Right cardiac atrium (tissue), 5 donors: ENCODE results near the gene KCNQ1. TPM values are rescaled to one million over a fixed set of nuclear protein-coding genes. Genes with fewer than 3 reads are reported as not detected.

Experiments used
- ATAC-seq, 2 donors: fragments of 200-7000 bp; cut with Tn5 transposase; one replicate each; pipeline versions ENCODE4 v1.8.0 to v1.9.1; 2020; ENCODE audit warnings: moderate library complexity in 2 of 2, mild to moderate bottlenecking in 1 of 2
- DNase-seq, 3 donors: peaks; one replicate each; pipeline ENCODE4 v3.0.0-alpha.2; 2020
- H3K27ac ChIP-seq: one replicate; pipeline ENCODE4 v1.5.1; 2013; ENCODE audit warnings: mild to moderate bottlenecking, low read length, control low read depth, moderate library complexity
- H3K27me3 ChIP-seq: one replicate; pipeline ENCODE4 v1.6.1; 2013; ENCODE audit not compliant: control insufficient read depth, insufficient read depth
- H3K4me1 ChIP-seq: one replicate; pipeline ENCODE4 v1.6.1; 2013; ENCODE audit warnings: low read length; ENCODE audit not compliant: control insufficient read depth, insufficient read depth
- H3K4me3 ChIP-seq: one replicate; pipeline ENCODE4 v1.5.1; 2013; ENCODE audit warnings: low read length, control low read depth
- H3K9me3 ChIP-seq: one replicate; pipeline ENCODE4 v1.6.1; 2013; ENCODE audit warnings: low read length; ENCODE audit not compliant: control insufficient read depth
- WGBS: extraction: QIAGEN DNeasy Blood & Tissue Kit; methylation state at CpG from one replicate; pipeline ENCODE4 v1.1.7; 2013; 5-methylcytosine and 5-hydroxymethylcytosine counted together
- intact Hi-C, 4 donors: fragments of 100-400 bp; cut with DNase I; formaldehyde crosslinking; loops; one replicate each; pipeline versions ENCODE4 v1.11.0 to v1.14.0; 2022 to 2023
- polyA plus RNA-seq: library from polyadenylated mRNA; stranded (reverse); fragments of 200-250 nt; gene quantifications from one replicate; pipeline ENCODE4 v1.2.3, GENCODE V29; 2013
- total RNA-seq, 4 donors: library from RNA; stranded (reverse); fragmentation: NEBNext Ultra II Directional; extraction: Animal tissue kit (Norgen Biotek cat#: 25700); gene quantifications; one replicate each; pipeline ENCODE4 v1.2.1, GENCODE V29; 2021
- donor health status: healthy with polysubstance abuse.
- donor health status: DM: no; HTN: yes; CAD: no.
- donor health status: DM: no; HTN: no; CAD: no.
- donor health status: DM: no; HTN: yes; CAD: no; lungs with severe emphysema.
- donor health status: DM: yes; HTN: yes; CAD: no.

KCNQ1 gene
- total and polyA plus RNA-seq, 5 donors = 36.4 to 46.8 (median 37.7) TPM

GRCh38 chr11:2679011-2679676 lies 234.3 kb downstream of the KCNQ1 start:
- H3K27ac ChIP-seq = no peak overlapping the region
- DNase-seq = no peak
- 96% methylated on average over 2 of the region's 2 CpGs for WGBS
- H3K9me3 ChIP-seq = no peaks in the 10 kb centered on the region
- peaks cover 2% of the 10 kb centered on the region for H3K4me1 ChIP-seq
- intact Hi-C loops = no loop called here
- no peak overlapping the region for H3K4me3 ChIP-seq
- ATAC-seq = no peak
- no peaks in the 10 kb centered on the region for H3K27me3 ChIP-seq

GRCh38 chr11:2681408-2682145 lies 236.8 kb downstream of the KCNQ1 start:
- no peak overlapping the region for H3K27ac ChIP-seq
- intact Hi-C loops = no loop called here
- no peaks in the 10 kb centered on the region for H3K4me1 ChIP-seq
- DNase-seq (no peak), ATAC-seq (no peak)
- H3K27me3 ChIP-seq = no peaks in the 10 kb centered on the region
- H3K4me3 ChIP-seq = no peak overlapping the region
- WGBS = 78% methylated on average over 5 of the region's 5 CpGs
- no peaks in the 10 kb centered on the region for H3K9me3 ChIP-seq

- Histone ChIP-seq H3K27me3 (no peaks in the 10 kb centered on the region), H3K9me3 (no peaks in the 10 kb centered on the region), H3K4me1 (peaks cover 7% of the 10 kb centered on the region), H3K27ac (no peak overlapping the region), H3K4me3 (no peak overlapping the region)
- WGBS = 89% methylated on average over 4 of the region's 4 CpGs
- intact Hi-C loops = no loop called here
- DNase-seq (no peak), ATAC-seq (no peak)
Measured at GRCh38 chr11:2683806-2684205, 239.0 kb downstream of the KCNQ1 start.

- Histone ChIP-seq H3K27me3 (no peaks in the 10 kb centered on the region), H3K27ac (no peak overlapping the region), H3K4me3 (no peak overlapping the region), H3K4me1 (peaks cover 7% of the 10 kb centered on the region), H3K9me3 (no peaks in the 10 kb centered on the region)
- DNase-seq (no peak), ATAC-seq (no peak)
- intact Hi-C loops = no loop called here
- WGBS = 91% methylated on average over 1 of the region's 1 CpG
Measured at GRCh38 chr11:2684581-2684980, 239.8 kb downstream of the KCNQ1 start.

GRCh38 chr11:2685051-2685450 lies 240.2 kb downstream of the KCNQ1 start:
- Histone ChIP-seq H3K27me3 (no peaks in the 10 kb centered on the region), H3K27ac (no peak overlapping the region), H3K4me1 (peaks cover 10% of the 10 kb centered on the region), H3K4me3 (no peak overlapping the region), H3K9me3 (no peaks in the 10 kb centered on the region)
- ATAC-seq = no peak
- 84% methylated on average over 6 of the region's 6 CpGs for WGBS
- intact Hi-C loops = no loop called here
- DNase-seq = no peak

GRCh38 chr11:2685566-2686359 lies 241.0 kb downstream of the KCNQ1 start:
- H3K4me1 ChIP-seq = peaks cover 13% of the 10 kb centered on the region

DNA sequence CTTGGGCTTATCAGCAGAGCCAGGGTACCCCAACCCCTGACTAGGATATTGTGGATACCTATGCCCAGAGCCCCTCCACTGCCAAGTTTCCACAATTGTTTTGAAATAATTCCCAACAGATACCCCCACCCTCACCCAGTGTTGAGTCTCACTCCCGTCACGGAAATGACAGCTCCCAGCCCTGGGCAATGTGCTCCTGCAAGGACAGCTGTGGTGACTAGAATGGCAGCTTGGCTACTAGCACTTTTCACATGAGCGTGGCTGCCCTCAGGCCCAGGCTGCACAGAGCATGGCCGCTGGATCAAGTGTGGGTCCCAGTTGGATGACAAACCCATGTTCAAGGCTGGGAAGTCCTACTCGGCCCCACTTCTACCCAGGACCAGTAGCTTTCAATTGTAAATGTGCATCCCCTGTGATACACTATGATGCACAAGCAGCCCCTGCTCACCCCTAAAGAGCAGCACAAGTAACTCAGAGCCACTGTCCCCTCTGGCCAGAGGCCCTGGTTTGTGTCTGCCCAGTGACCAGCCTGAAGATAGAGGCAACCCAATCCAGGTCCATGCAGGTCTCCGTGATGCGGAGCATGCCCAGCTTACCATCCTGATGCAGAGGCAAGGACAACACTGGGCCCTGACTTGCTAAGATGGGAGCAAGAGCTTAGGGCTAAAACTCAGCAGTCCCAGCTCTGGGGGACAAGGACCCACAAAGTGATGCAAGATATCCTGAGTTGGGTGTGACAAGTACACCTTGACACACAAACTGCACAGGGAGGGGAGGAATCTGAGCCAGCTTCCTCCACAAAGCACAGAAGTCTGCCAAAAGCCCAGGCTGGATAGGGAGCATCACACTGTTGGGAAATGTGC lies 241.8 kb downstream of the KCNQ1 start:
- no peaks in the 10 kb centered on the region for H3K9me3 ChIP-seq
- intact Hi-C loops = no loop called here
- ATAC-seq (no peak), DNase-seq (no peak)
- no peak overlapping the region for H3K4me3 ChIP-seq
- WGBS = 88% methylated on average over 7 of the region's 7 CpGs
- H3K27me3 ChIP-seq = no peaks in the 10 kb centered on the region
- H3K27ac ChIP-seq = no peak overlapping the region
- H3K4me1 ChIP-seq = peaks cover 13% of the 10 kb centered on the region

More at GRCh38 chr11:2685566-2686359, 241.0 kb downstream of the KCNQ1 start:
- DNase-seq = no peak
- H3K27me3 ChIP-seq = no peaks in the 10 kb centered on the region
- 91% methylated on average over 13 of the region's 13 CpGs for WGBS
- H3K9me3 ChIP-seq = no peaks in the 10 kb centered on the region
- ATAC-seq = no peak
- intact Hi-C loops = no loop called here
- no peak overlapping the region for H3K27ac ChIP-seq
- no peak overlapping the region for H3K4me3 ChIP-seq

GRCh38 chr11:2687223-2687530 lies 242.4 kb downstream of the KCNQ1 start:
- WGBS = 92% methylated on average over 1 of the region's 1 CpG
- intact Hi-C loops = no loop called here
- no peak overlapping the region for H3K27ac ChIP-seq
- no peaks in the 10 kb centered on the region for H3K9me3 ChIP-seq
- no peaks in the 10 kb centered on the region for H3K27me3 ChIP-seq
- peaks cover 13% of the 10 kb centered on the region for H3K4me1 ChIP-seq
- DNase-seq (no peak), ATAC-seq (no peak)
- no peak overlapping the region for H3K4me3 ChIP-seq

DNA sequence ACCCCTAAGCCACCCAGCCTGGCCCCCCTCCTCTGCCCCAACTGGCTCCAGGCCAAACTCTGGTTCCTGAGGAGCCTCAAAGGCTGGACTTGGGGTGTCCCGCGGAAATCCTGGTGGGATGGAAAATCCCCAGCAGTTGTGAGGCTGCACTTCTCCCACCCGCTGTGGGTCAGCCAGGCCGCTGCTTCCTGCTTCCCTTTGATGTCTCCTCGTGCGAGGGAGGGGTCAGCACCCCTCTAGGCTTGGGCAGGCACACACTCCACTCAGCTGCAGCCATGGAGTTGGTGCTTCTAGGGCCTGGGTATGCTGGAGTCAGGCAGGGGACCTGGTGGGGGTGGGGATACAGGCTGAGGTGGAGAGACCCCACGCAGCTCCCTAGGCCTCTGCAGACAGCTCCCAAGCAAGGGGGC lies 243.0 kb downstream of the KCNQ1 start:
- peaks cover 13% of the 10 kb centered on the region for H3K4me1 ChIP-seq
- no peaks in the 10 kb centered on the region for H3K27me3 ChIP-seq
- no peak overlapping the region for H3K4me3 ChIP-seq
- DNase-seq = peak in 1 of 3 donors; percentile 70
- no peaks in the 10 kb centered on the region for H3K9me3 ChIP-seq
- WGBS = 51% methylated on average over 7 of the region's 7 CpGs
- intact Hi-C loops = no loop called here
- ATAC-seq = peak; percentile 24 to 71
- H3K27ac ChIP-seq = no peak overlapping the region

GRCh38 chr11:2688381-2689231 lies 243.8 kb downstream of the KCNQ1 start:
- Histone ChIP-seq H3K9me3 (no peaks in the 10 kb centered on the region), H3K4me1 (peaks cover 14% of the 10 kb centered on the region), H3K27ac (no peak overlapping the region), H3K4me3 (no peak overlapping the region), H3K27me3 (no peaks in the 10 kb centered on the region)
- 87% methylated on average over 6 of the region's 6 CpGs for WGBS
- ATAC-seq = no peak
- intact Hi-C loops = no loop called here
- DNase-seq = no peak
